Thyroid gland (tissue), 4 donors: Measurements from ENCODE around the gene PHETA2. TPM values are rescaled to one million over a fixed set of nuclear protein-coding genes. Genes with fewer than 3 reads are reported as not detected.

ENCODE experiments used
- DNase-seq, 2 donors: peaks; one replicate each; pipeline ENCODE4 v3.0.0-alpha.2; 2019
- H3K27ac ChIP-seq, 3 donors: fragments of 200-600 bp; sonication (generic); 1 replicate in 2 of 3; 2 replicates in 1 of 3; pipeline ENCODE4 v1.5.1; 2016 to 2019; ENCODE audit warnings: mild to moderate bottlenecking in 1 of 3, moderate library complexity in 1 of 3
- H3K27me3 ChIP-seq: fragments of 200-600 bp; sonication (generic); one replicate; pipeline ENCODE4 v1.5.1; 2019
- H3K36me3 ChIP-seq, 2 donors: fragments of 200-600 bp; sonication (generic); one replicate each; pipeline ENCODE4 v1.5.1; 2016 to 2019
- H3K4me1 ChIP-seq, 2 donors: fragments of 200-600 bp; sonication (generic); one replicate each; pipeline ENCODE4 v1.5.1; 2017 to 2019
- H3K4me3 ChIP-seq, 3 donors: fragments of 200-600 bp; sonication (generic); replicated peaks in 1 of 3; 1 replicate in 2 of 3; 2 replicates in 1 of 3; pipeline ENCODE4 v1.5.1; 2016; ENCODE audit warnings: mild to moderate bottlenecking in 1 of 3
- H3K9me3 ChIP-seq: fragments of 200-600 bp; sonication (generic); one replicate; pipeline ENCODE4 v1.5.1; 2017
- POLR2A ChIP-seq, 2 donors: fragments of 450-650 bp; IDR thresholded peaks; one replicate each; pipeline ENCODE4 v1.6.1; 2017; ENCODE audit warnings: antibody characterized with exemption in 2 of 2, mild to moderate bottlenecking in 2 of 2, moderate library complexity in 1 of 2
- WGBS, 2 donors: methylation state at CpG; one replicate each; pipeline ENCODE4 v1.1.5; 2017; 5-methylcytosine and 5-hydroxymethylcytosine counted together
- intact Hi-C: fragments of 100-400 bp; cut with DNase I; formaldehyde crosslinking; loops from one replicate; pipeline ENCODE4 v1.15.1; 2023
- total RNA-seq, 4 donors: library from RNA; depleted of rRNA; stranded (reverse); fragments of >200 nt; gene quantifications; one replicate each; pipeline ENCODE4 v1.2.3, GENCODE V29; 2016
- TF ChIP-seq, protein P1 (sequence below), 6 experiments: fragments of 200-600 bp in 3 of 6; fragments of 450-650 bp in 3 of 6; sonication (generic) in 3 of 6; IDR thresholded peaks; one replicate each; pipeline ENCODE4 v1.5.1; 2016 to 2019; ENCODE audit warnings: antibody characterized with exemption in 6 of 6, mild to moderate bottlenecking in 2 of 6, inconsistent platforms in 1 of 6, moderate library complexity in 1 of 6

The PHETA2 gene
- total RNA-seq, 4 donors from 2014 or later = 5.5 to 13.7 (median 7.3) TPM

DNA sequence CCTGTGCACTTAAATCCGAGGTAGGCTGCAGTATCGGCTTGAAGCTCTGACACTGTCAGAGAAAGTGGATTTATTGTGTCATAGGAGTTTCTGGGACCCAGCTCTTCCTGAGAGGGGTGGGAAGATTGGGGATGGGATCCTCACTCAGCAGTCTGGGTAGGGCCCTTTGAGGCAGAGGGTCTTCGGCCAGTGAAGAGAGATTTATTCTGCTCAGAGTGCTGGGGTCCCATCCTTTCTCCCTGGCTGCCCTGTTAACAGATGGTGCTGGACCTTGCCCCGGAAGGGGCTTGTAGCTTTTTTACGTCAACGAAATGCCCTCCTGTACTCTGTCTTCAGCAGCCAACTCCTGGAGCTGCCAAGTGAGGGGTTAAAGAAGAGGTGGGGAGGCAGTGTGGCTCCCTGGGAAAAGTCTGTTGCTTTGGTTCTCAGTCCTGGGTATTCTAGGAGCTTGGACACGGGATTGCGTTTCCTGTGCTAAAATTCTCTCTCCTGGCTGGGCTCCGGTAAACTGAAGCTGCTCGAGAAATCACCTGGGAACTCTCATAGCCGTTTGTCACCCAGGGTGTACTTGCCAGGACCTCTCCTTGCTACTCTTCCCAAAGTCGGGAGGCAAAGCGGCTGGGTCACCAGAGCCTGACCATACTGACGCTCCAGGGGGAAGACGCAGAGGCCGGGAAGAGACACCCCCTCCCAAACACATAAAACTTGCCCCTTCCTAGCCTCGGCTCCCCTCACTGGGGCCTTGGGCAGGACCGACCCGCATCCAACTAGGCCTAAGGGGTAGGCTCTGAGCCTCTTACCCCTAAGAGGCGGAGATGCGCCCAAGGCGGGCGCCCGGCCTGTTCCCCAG lies 4.6 kb downstream of the PHETA2 start:
- DNase-seq = peak; percentile 59 to 62
- no peaks in the 10 kb centered on the region for H3K27me3 ChIP-seq
- no peaks in the 10 kb centered on the region for H3K9me3 ChIP-seq
- WGBS, 2 donors = 40 to 43% methylated on average over 23 of the region's 24 CpGs
- peaks cover 0 to 18% of the 10 kb centered on the region in 2 donors for H3K36me3 ChIP-seq
- peaks cover 25 to 43% of the 10 kb centered on the region in 2 donors for H3K4me1 ChIP-seq
- intact Hi-C loops = loop anchor here (10.0 kb wide), 1 partner anchor 124 kb away; the partner anchor contains the start of gene SMIM45
- peak overlapping the region in 1 of 3 donors; percentile 60 for H3K4me3 ChIP-seq
- TF ChIP-seq POLR2A (IDR thresholded peaks at IDR 0.05) = no peak
- TF ChIP-seq, protein P1, sequence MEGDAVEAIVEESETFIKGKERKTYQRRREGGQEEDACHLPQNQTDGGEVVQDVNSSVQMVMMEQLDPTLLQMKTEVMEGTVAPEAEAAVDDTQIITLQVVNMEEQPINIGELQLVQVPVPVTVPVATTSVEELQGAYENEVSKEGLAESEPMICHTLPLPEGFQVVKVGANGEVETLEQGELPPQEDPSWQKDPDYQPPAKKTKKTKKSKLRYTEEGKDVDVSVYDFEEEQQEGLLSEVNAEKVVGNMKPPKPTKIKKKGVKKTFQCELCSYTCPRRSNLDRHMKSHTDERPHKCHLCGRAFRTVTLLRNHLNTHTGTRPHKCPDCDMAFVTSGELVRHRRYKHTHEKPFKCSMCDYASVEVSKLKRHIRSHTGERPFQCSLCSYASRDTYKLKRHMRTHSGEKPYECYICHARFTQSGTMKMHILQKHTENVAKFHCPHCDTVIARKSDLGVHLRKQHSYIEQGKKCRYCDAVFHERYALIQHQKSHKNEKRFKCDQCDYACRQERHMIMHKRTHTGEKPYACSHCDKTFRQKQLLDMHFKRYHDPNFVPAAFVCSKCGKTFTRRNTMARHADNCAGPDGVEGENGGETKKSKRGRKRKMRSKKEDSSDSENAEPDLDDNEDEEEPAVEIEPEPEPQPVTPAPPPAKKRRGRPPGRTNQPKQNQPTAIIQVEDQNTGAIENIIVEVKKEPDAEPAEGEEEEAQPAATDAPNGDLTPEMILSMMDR (IDR thresholded peaks at IDR 0.05) = no peak
- peak overlapping the region; percentile 96 to 99 (median 97) for H3K27ac ChIP-seq

DNA sequence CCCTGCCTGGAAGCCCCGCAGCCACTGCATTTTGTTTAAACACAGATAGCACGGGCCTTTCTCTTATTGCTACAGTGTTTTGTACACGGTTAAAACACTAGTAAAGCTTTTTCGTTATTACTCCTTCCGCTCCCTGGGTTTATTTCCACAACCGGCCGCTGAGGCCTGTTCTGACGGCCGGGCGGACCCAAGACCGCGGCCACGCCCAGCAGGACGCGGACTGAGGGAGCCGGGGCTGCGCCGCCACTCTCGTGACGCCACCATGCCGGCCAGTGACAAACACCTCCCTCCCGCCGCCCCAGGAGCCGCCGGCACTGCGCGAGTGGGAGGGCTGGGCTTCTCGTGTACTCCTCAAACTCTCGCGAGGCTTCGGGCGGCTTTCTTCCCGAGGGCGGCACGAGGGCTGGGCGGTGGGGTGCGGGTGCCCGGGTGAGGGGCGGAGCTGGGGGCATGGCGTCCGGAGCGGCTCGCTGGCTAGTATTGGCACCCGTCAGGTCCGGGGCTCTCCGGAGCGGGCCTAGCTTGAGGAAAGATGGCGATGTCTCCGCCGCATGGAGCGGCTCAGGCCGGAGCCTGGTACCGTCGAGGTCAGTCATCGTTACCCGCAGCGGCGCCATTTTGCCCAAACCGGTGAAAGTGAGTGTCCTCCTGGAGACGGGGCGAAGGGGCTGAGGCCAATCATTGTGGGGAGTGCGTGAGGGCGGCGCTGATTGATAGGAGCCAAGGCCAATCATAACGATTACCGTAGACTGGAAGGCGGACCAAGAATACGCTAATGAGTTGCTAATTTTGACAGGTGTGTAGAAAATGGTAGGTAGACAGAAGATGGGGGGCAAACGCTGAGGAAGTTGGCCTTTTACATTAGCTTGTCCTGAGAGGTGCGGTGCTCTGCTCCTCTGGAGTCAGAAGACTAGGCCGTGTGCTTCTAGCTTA lies 5.5 kb downstream of the PHETA2 start, which contains the start of gene SMDT1:
Gene SMDT1 (plus strand): TSS at position 382 of the 933 bp plus-strand sequence. CDS start 69 bp downstream, at position 451.
- Histone ChIP-seq H3K4me3 (peak within 1 kb of the TSS in 2 of 3 donors; percentile 32 to 60), H3K4me1 (peaks cover 17 to 40% of the 10 kb centered on the region in 2 donors), H3K9me3 (no peaks in the 10 kb centered on the region), H3K27me3 (no peaks in the 10 kb centered on the region), H3K27ac (peak within 1 kb of the TSS; percentile 96 to 99 (median 97)), H3K36me3 (peaks cover 0 to 18% of the 10 kb centered on the region in 2 donors)
- WGBS, 2 donors = 0 to 3% methylated on average over 23 to 37 of the region's 71 CpGs
- intact Hi-C loops = loop anchor here (10.0 kb wide), 1 partner anchor 125 kb away; the partner anchor contains the start of gene SMIM45
- TF ChIP-seq, protein P1 (IDR thresholded peaks at IDR 0.05) = no peak
- peak in 1 of 2 donors; percentile 93 for TF ChIP-seq POLR2A (IDR thresholded peaks at IDR 0.05)
- DNase-seq = peak; percentile 100

DNA sequence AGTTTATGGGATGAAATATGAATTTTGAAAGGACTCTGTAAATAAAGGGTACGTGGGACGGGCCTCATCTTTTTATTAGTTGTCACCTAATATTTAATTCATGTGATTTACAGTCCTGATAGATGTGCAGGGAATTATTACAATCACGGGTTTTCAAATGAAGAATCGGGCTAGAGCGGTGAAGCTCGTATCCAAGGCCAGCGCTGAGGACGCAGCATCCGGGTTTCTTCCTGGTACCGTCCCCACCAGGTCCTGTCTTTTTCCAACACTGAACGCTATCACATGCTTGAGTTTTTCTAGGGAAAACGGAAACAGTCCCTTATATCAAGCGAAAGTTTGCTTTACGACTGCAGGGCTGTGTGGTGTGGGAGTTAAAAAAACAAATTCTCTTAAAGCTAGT lies 6.2 kb downstream of the PHETA2 start:
- peak overlapping the region; percentile 96 to 99 (median 97) for H3K27ac ChIP-seq
- H3K36me3 ChIP-seq = peaks cover 3 to 20% of the 10 kb centered on the region in 2 donors
- peak overlapping the region in 2 of 3 donors; percentile 32 to 60 for H3K4me3 ChIP-seq
- H3K4me1 ChIP-seq = peaks cover 10 to 33% of the 10 kb centered on the region in 2 donors
- H3K9me3 ChIP-seq = no peaks in the 10 kb centered on the region
- TF ChIP-seq, protein P1 (IDR thresholded peaks at IDR 0.05) = no peak
- no peak for TF ChIP-seq POLR2A (IDR thresholded peaks at IDR 0.05)
- H3K27me3 ChIP-seq = no peaks in the 10 kb centered on the region
- 1 to 3% methylated on average over 14 of the region's 14 CpGs for WGBS, 2 donors
- intact Hi-C loops = no loop called here
- peak; percentile 48 to 54 for DNase-seq

GRCh38 chr22:42083119-42083518 lies 9.1 kb downstream of the PHETA2 start:
- peaks cover 10 to 26% of the 10 kb centered on the region in 2 donors for H3K4me1 ChIP-seq
- H3K4me3 ChIP-seq = no peak overlapping the region
- H3K27me3 ChIP-seq = no peaks in the 10 kb centered on the region
- peaks cover 15 to 33% of the 10 kb centered on the region in 2 donors for H3K36me3 ChIP-seq
- no peak for DNase-seq
- TF ChIP-seq, protein P1 (IDR thresholded peaks at IDR 0.05) = no peak
- no peak for TF ChIP-seq POLR2A (IDR thresholded peaks at IDR 0.05)
- no peak overlapping the region for H3K27ac ChIP-seq
- no peaks in the 10 kb centered on the region for H3K9me3 ChIP-seq
- intact Hi-C loops = no loop called here
- 91 to 96% methylated on average over 4 of the region's 4 CpGs for WGBS, 2 donors
